Suprapubic skin (tissue), 4 donors: ENCODE measurements around the gene ATF7IP.

Experiments
- CTCF ChIP-seq, 2 donors: fragments of 200-600 bp in 1 of 2; fragments of 450-650 bp in 1 of 2; sonication (generic) in 1 of 2; IDR thresholded peaks; one replicate each; pipeline ENCODE4 v1.5.1; 2016 to 2019; ENCODE audit warnings: antibody characterized with exemption in 2 of 2, mild to moderate bottlenecking in 1 of 2, moderate library complexity in 1 of 2
- EP300 ChIP-seq: sonication (generic); formaldehyde crosslinking; IDR thresholded peaks from one replicate; pipeline ENCODE4 v1.6.1; 2017; ENCODE audit warnings: antibody characterized with exemption
- POLR2A ChIP-seq, 2 donors: fragments of 450-650 bp; IDR thresholded peaks; one replicate each; pipeline ENCODE4 v1.6.1; 2017; ENCODE audit warnings: antibody characterized with exemption in 2 of 2, mild to moderate bottlenecking in 2 of 2, moderate library complexity in 2 of 2
- POLR2AphosphoS5 ChIP-seq, 3 donors: sonication (generic); formaldehyde crosslinking; IDR thresholded peaks; one replicate each; pipeline ENCODE4 v1.6.1; 2017; ENCODE audit warnings: antibody characterized with exemption in 3 of 3

- TF ChIP-seq POLR2A (IDR thresholded peaks at IDR 0.05) (no peak), CTCF (IDR thresholded peaks at IDR 0.05) (no peak), POLR2AphosphoS5 (IDR thresholded peaks at IDR 0.05) (peak in 1 of 3 donors; percentile 51), EP300 (no peak)
Measured at GRCh38 chr12:14384783-14385638, 19.5 kb downstream of the ATF7IP start.
